Fibroblast of lung (primary cell): ENCODE data around the gene CTNND1. TPM values are rescaled to one million over a fixed set of nuclear protein-coding genes. Genes with fewer than 3 reads are reported as not detected.

Experiments used
- DNase-seq, 2 donors: peaks; one replicate each; pipeline versions ENCODE4 v3.0.0 to v3.0.0-alpha.2; 2010; ENCODE audit warnings: low read depth in 2 of 2
- H2AFZ ChIP-seq: 2 replicates; pipeline ENCODE4 v1.5.1; 2012; ENCODE audit warnings: low read length, control low read depth, inconsistent platforms
- H3K27ac ChIP-seq: 2 replicates; pipeline ENCODE4 v1.5.1; 2011; ENCODE audit warnings: low read length, control low read depth; ENCODE audit not compliant: insufficient read depth
- H3K27me3 ChIP-seq: 2 replicates; pipeline ENCODE4 v1.5.1; 2011; ENCODE audit warnings: mild to moderate bottlenecking, low read length; ENCODE audit not compliant: control insufficient read depth, insufficient read depth
- H3K36me3 ChIP-seq: 2 replicates; pipeline ENCODE4 v1.5.1; 2011; ENCODE audit warnings: low read length; ENCODE audit not compliant: control insufficient read depth, insufficient read depth
- H3K4me1 ChIP-seq: 2 replicates; pipeline ENCODE4 v1.5.1; 2011; ENCODE audit warnings: low read length; ENCODE audit not compliant: control insufficient read depth, insufficient read depth; ENCODE audit errors: extremely low read depth
- H3K4me2 ChIP-seq: 2 replicates; pipeline ENCODE4 v1.5.1; 2011; ENCODE audit warnings: low read length, control low read depth; ENCODE audit not compliant: insufficient read depth; ENCODE audit errors: extremely low read depth
- H3K4me3 ChIP-seq, 4 experiments: fragments of 200-600 bp in 1 of 4; sonication (generic) in 1 of 4; replicated peaks in 1 of 4; 2 replicates each; pipeline ENCODE4 v1.5.1; 2011 to 2016; ENCODE audit warnings: low read length in 4 of 4, low read depth in 3 of 4, mild to moderate bottlenecking in 3 of 4, control low read depth in 2 of 4, inconsistent platforms in 1 of 4, mixed read lengths in 1 of 4; ENCODE audit not compliant: insufficient read depth in 1 of 4; ENCODE audit errors: control extremely low read depth in 1 of 4
- H3K79me2 ChIP-seq: 2 replicates; pipeline ENCODE4 v1.5.1; 2012; ENCODE audit warnings: mild to moderate bottlenecking, low read length, inconsistent platforms; ENCODE audit not compliant: control insufficient read depth, insufficient read depth
- H3K9ac ChIP-seq: 2 replicates; pipeline ENCODE4 v1.5.1; 2011; ENCODE audit warnings: mild to moderate bottlenecking, low read length, control low read depth; ENCODE audit not compliant: insufficient read depth
- H3K9me3 ChIP-seq: 2 replicates; pipeline ENCODE4 v1.5.1; 2012; ENCODE audit warnings: low read depth, low read length; ENCODE audit not compliant: control insufficient read depth, insufficient read depth
- H4K20me1 ChIP-seq: 2 replicates; pipeline ENCODE4 v1.5.1; 2011; ENCODE audit warnings: low read length; ENCODE audit not compliant: control insufficient read depth, insufficient read depth; ENCODE audit errors: extremely low read depth
- EZH2 ChIP-seq: IDR thresholded peaks from 2 replicates; pipeline ENCODE4 v1.5.1; 2012; ENCODE audit warnings: low read length, control low read depth, mild to moderate bottlenecking; ENCODE audit errors: missing control alignments
- polyA plus RNA-seq, 2 donors: library from polyadenylated mRNA; depleted of rRNA in 1 of 2; stranded (reverse) in 1 of 2; unstranded in 1 of 2; fragments of >200 nt; gene quantifications; 2 replicates each; pipeline ENCODE4 v1.2.1, GENCODE V29; 2011 to 2012; ENCODE audit warnings: missing spikeins in 1 of 2
- total RNA-seq: library from RNA; depleted of rRNA; stranded (reverse); fragments of >200 nt; gene quantifications from 2 replicates; pipeline ENCODE4 v1.2.1, GENCODE V29; 2014
- TF ChIP-seq, protein P1 (sequence below), 2 donors: IDR thresholded peaks in 1 of 2; conservative IDR thresholded peaks in 1 of 2; 1 replicate in 1 of 2; 2 replicates in 1 of 2; pipeline ENCODE4 v1.5.1; 2011 to 2012; ENCODE audit warnings: low read length in 2 of 2, control low read depth in 1 of 2, inconsistent platforms in 1 of 2, low read depth in 1 of 2, mild to moderate bottlenecking in 1 of 2

CTNND1 gene
- total and polyA plus RNA-seq, 2 donors (not counting 1 experiment from before 2014, with no cell fraction given): 103 to 190 TPM

DNA sequence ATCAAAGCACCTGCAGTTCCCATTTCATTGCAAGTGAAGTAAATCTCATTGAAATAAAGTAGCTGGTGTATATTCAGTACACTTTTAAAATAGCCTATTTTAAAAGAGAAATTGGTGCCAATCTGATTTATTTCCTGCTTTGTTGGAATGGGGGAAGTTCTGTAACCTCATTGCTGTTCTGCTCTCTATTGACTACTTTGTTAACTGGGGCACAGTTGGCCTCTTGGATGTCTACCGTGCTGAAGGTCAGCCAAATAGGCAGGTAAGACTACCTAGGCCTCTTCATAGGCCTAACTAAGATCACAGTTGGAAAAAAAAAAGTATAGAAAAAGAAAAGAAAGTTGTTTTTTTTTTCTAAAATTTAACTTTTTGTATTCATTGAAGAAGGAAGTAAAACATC, 9.2 kb downstream of the CTNND1 start:
- Histone ChIP-seq H3K27me3 (no peaks in the 10 kb centered on the region), H3K9ac (no peak overlapping the region), H4K20me1 (no peaks in the 10 kb centered on the region), H3K4me2 (no peak overlapping the region), H3K27ac (no peak overlapping the region), H3K36me3 (no peaks in the 10 kb centered on the region), H3K79me2 (peaks cover 93% of the 10 kb centered on the region), H3K9me3 (no peaks in the 10 kb centered on the region), H2AFZ (no peak overlapping the region), H3K4me1 (peaks cover 3% of the 10 kb centered on the region), H3K4me3 (no peak overlapping the region)
- DNase-seq: no peak
- TF ChIP-seq, protein P1, sequence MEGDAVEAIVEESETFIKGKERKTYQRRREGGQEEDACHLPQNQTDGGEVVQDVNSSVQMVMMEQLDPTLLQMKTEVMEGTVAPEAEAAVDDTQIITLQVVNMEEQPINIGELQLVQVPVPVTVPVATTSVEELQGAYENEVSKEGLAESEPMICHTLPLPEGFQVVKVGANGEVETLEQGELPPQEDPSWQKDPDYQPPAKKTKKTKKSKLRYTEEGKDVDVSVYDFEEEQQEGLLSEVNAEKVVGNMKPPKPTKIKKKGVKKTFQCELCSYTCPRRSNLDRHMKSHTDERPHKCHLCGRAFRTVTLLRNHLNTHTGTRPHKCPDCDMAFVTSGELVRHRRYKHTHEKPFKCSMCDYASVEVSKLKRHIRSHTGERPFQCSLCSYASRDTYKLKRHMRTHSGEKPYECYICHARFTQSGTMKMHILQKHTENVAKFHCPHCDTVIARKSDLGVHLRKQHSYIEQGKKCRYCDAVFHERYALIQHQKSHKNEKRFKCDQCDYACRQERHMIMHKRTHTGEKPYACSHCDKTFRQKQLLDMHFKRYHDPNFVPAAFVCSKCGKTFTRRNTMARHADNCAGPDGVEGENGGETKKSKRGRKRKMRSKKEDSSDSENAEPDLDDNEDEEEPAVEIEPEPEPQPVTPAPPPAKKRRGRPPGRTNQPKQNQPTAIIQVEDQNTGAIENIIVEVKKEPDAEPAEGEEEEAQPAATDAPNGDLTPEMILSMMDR (conservative IDR thresholded peaks at IDR 0.05 in 1 of 2, IDR thresholded peaks at IDR 0.05 in 1 of 2; ENCODE audit: low read depth in 1 of 2, low read length in 2 of 2): no peak
- no peak for TF ChIP-seq EZH2

GRCh38 chr11:57771365-57771764, 9.8 kb downstream of the CTNND1 start:
- Histone ChIP-seq H3K9me3 (no peaks in the 10 kb centered on the region), H3K4me1 (peaks cover 8% of the 10 kb centered on the region), H3K27me3 (no peaks in the 10 kb centered on the region), H3K9ac (no peak overlapping the region), H3K79me2 (peaks cover 93% of the 10 kb centered on the region), H2AFZ (no peak overlapping the region), H3K27ac (no peak overlapping the region), H3K4me2 (no peak overlapping the region), H3K36me3 (no peaks in the 10 kb centered on the region), H3K4me3 (no peak overlapping the region), H4K20me1 (no peaks in the 10 kb centered on the region)
- DNase-seq: no peak
- TF ChIP-seq, protein P1 (conservative IDR thresholded peaks at IDR 0.05 in 1 of 2, IDR thresholded peaks at IDR 0.05 in 1 of 2; ENCODE audit: low read depth in 1 of 2, low read length in 2 of 2): no peak
- no peak for TF ChIP-seq EZH2

GRCh38 chr11:57772562-57772961, 11.0 kb downstream of the CTNND1 start:
- TF ChIP-seq EZH2: no peak
- TF ChIP-seq, protein P1 (conservative IDR thresholded peaks at IDR 0.05 in 1 of 2, IDR thresholded peaks at IDR 0.05 in 1 of 2; ENCODE audit: low read depth in 1 of 2, low read length in 2 of 2): no peak
- no peaks in the 10 kb centered on the region for H3K36me3 ChIP-seq
- no peak overlapping the region for H3K27ac ChIP-seq
- H2AFZ ChIP-seq: no peak overlapping the region
- DNase-seq: peak in 1 of 2 donors; percentile 64
- peaks cover 93% of the 10 kb centered on the region for H3K79me2 ChIP-seq
- no peak overlapping the region for H3K4me3 ChIP-seq
- H3K4me2 ChIP-seq: no peak overlapping the region
- no peaks in the 10 kb centered on the region for H3K27me3 ChIP-seq
- H3K9ac ChIP-seq: no peak overlapping the region
- peaks cover 19% of the 10 kb centered on the region for H3K4me1 ChIP-seq
- H4K20me1 ChIP-seq: no peaks in the 10 kb centered on the region
- H3K9me3 ChIP-seq: no peaks in the 10 kb centered on the region
